DND-41 (cell line): ENCODE results near the gene AGAP9.
"Not testable (repeated sequence)": the region's sequence is repeated elsewhere in the genome, so short reads cannot be mapped to it uniquely, and the experiment has no call there.

Experiments used
- CTCF ChIP-seq: IDR thresholded peaks from 2 replicates; pipeline ENCODE4 v1.5.1; 2012; ENCODE audit warnings: borderline replicate concordance, low read length, moderate library complexity, mild to moderate bottlenecking; ENCODE audit not compliant: poor library complexity, severe bottlenecking; ENCODE audit errors: extremely low read depth
- EZH2 ChIP-seq: IDR thresholded peaks from 3 replicates; pipeline ENCODE4 v1.6.1; 2012; ENCODE audit warnings: borderline replicate concordance, low read depth, mild to moderate bottlenecking, moderate library complexity, low read length, inconsistent platforms; ENCODE audit not compliant: severe bottlenecking

GRCh38 chr10:47467957-47468356 lies 55.5 kb downstream of the AGAP9 start:
- not testable (repeated sequence) for TF ChIP-seq CTCF, EZH2
